ENCODE data around the gene ATAD3B. TPM values are rescaled to one million over a fixed set of nuclear protein-coding genes. Genes with fewer than 3 reads are reported as not detected.

The ATAD3B gene
- total RNA-seq, 4 donors from 2014 or later, result 9.9 to 40.1 (median 24.1) TPM

DNA sequence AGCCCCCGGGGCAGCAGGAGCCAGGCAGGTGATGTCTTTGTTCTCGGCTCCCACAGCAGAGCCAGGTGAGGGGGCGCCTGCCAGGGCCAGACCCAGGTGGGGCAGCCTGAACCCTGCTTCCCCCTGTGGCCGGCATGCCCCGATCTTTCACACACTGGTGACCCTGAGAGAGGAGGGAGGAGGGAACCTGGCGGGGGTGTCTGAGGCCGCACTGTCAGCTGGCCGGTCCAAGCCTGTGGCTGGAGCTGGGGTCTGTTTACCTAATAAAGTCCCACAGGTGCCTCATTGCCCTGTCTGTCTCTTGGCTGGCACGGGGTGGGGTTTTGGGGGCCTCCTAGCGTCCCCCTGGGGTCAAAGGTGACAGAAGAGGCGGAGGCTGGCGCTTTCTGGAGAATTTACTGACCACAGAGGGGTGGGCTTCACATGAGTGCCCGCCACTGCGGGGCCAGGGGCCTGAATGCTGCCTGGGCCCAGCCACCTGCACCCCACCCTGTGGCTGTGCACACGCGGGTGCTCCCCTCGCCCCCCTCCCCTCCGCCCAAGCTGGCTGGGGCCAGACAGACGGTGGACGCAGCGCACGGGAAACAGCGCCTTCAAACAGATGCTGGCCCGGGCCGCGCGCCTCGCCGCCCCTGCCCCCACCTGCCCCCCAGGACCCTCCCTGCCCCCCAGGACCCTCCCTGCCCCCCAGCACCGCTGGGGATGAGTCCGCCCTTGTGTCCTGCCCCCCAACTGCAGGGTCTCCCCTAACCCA lies 63.0 kb downstream of the ATAD3B start:
- WGBS, 2 donors, result 90% methylated on average over 2 to 3 of the region's 31 CpGs
- peaks cover 0 to 4% (median 0%) of the 10 kb centered on the region in 4 donors for H3K27me3 ChIP-seq
- TF ChIP-seq, protein P1, sequence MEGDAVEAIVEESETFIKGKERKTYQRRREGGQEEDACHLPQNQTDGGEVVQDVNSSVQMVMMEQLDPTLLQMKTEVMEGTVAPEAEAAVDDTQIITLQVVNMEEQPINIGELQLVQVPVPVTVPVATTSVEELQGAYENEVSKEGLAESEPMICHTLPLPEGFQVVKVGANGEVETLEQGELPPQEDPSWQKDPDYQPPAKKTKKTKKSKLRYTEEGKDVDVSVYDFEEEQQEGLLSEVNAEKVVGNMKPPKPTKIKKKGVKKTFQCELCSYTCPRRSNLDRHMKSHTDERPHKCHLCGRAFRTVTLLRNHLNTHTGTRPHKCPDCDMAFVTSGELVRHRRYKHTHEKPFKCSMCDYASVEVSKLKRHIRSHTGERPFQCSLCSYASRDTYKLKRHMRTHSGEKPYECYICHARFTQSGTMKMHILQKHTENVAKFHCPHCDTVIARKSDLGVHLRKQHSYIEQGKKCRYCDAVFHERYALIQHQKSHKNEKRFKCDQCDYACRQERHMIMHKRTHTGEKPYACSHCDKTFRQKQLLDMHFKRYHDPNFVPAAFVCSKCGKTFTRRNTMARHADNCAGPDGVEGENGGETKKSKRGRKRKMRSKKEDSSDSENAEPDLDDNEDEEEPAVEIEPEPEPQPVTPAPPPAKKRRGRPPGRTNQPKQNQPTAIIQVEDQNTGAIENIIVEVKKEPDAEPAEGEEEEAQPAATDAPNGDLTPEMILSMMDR (IDR thresholded peaks at IDR 0.05), result no peak
- no peak for TF ChIP-seq POLR2A (IDR thresholded peaks at IDR 0.05)
- peaks cover 0 to 51% (median 2%) of the 10 kb centered on the region in 3 donors for H3K36me3 ChIP-seq
- H3K27ac ChIP-seq, result no peak overlapping the region
- peaks cover 0 to 14% (median 10%) of the 10 kb centered on the region in 3 donors for H3K9me3 ChIP-seq
- peaks cover 7 to 16% (median 8%) of the 10 kb centered on the region in 3 donors for H3K4me1 ChIP-seq
- no peak overlapping the region for H3K4me3 ChIP-seq
- intact Hi-C loops (cut with DNase I), result no loop called here
- no peak for DNase-seq

GRCh38 chr1:1535201-1536018 lies 63.8 kb downstream of the ATAD3B start:
- intact Hi-C loops (cut with DNase I), result no loop called here
- Histone ChIP-seq H3K36me3 (peaks cover 0 to 43% (median 0%) of the 10 kb centered on the region in 3 donors), H3K27me3 (peaks cover 0 to 12% (median 0%) of the 10 kb centered on the region in 4 donors), H3K4me3 (no peak overlapping the region), H3K4me1 (peaks cover 8 to 24% (median 11%) of the 10 kb centered on the region in 3 donors), H3K9me3 (peaks cover 0 to 14% (median 10%) of the 10 kb centered on the region in 3 donors), H3K27ac (no peak overlapping the region)
- no peak for TF ChIP-seq POLR2A (IDR thresholded peaks at IDR 0.05)
- TF ChIP-seq, protein P1 (IDR thresholded peaks at IDR 0.05), result no peak
- 93 to 98% methylated on average over 6 to 15 of the region's 66 CpGs for WGBS, 2 donors
- DNase-seq, result no peak

DNA sequence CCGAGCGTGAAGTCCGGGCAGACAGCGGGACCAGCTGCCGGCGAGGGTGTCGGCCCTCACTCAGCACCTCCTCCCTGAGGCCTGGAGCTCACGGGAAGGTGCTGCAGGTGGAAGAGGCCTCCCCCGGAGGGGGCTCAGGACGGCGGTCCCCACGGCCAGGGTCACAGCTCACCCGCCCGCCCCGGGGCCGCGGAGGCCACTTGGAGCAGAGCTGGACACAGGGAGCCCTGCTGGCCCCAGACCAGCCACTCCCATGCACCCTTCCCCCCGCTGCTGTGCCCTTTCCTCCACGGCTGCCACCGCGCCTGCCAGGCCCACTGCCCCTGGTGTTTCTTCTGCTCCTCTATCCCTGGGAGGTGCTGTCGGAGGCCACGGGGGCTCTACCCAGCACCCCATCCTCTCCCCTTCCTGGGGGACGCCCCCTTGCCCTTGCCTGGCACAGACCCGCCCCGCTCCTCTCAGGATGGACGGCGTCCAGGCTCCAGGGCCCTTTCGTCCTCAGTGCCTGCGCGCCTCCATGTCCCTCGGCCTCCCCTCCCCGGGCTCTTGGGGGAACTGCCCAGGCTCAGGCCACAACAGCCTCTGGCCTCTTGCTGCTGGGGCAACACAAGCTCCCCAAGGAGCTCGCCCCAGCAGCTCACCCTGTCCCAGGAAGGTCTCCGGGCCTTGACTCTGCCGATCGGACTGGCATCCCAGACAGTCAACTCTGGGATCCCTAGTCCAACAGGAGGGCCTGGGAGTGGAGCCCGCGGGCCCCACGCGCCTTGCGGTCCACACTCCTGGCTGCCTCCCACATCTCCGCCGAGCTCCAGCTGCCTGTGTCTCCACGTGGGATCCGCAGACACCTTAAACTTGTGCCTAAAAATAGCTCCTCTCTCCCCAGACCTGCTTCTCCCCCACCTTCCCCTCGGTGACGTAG lies 64.7 kb downstream of the ATAD3B start:
- peaks cover 0 to 12% (median 0%) of the 10 kb centered on the region in 4 donors for H3K27me3 ChIP-seq
- intact Hi-C loops (cut with DNase I), result no loop called here
- H3K9me3 ChIP-seq, result peaks cover 0 to 8% (median 6%) of the 10 kb centered on the region in 3 donors
- WGBS, 2 donors, result 67 to 72% methylated on average over 10 to 12 of the region's 48 CpGs
- H3K36me3 ChIP-seq, result peaks cover under 1 to 41% (median under 1%) of the 10 kb centered on the region in 3 donors
- TF ChIP-seq, protein P1 (IDR thresholded peaks at IDR 0.05), result no peak
- TF ChIP-seq POLR2A (IDR thresholded peaks at IDR 0.05), result no peak
- H3K27ac ChIP-seq, result no peak overlapping the region
- DNase-seq, result no peak
- H3K4me1 ChIP-seq, result peaks cover 14 to 33% (median 17%) of the 10 kb centered on the region in 3 donors
- H3K4me3 ChIP-seq, result no peak overlapping the region

GRCh38 chr1:1536938-1537546 lies 65.5 kb downstream of the ATAD3B start:
- WGBS, 2 donors, result 69 to 80% methylated on average over 1 to 3 of the region's 15 CpGs
- Histone ChIP-seq H3K36me3 (peaks cover 4 to 43% (median 9%) of the 10 kb centered on the region in 3 donors), H3K9me3 (peaks cover 0 to under 1% (median under 1%) of the 10 kb centered on the region in 3 donors), H3K27ac (no peak overlapping the region), H3K4me1 (peaks cover 14 to 40% (median 17%) of the 10 kb centered on the region in 3 donors), H3K4me3 (no peak overlapping the region), H3K27me3 (peaks cover 0 to 12% (median 0%) of the 10 kb centered on the region in 4 donors)
- TF ChIP-seq POLR2A (IDR thresholded peaks at IDR 0.05), result no peak
- TF ChIP-seq, protein P1 (IDR thresholded peaks at IDR 0.05), result no peak
- intact Hi-C loops (cut with DNase I), result no loop called here
- DNase-seq, result no peak

All from esophagus squamous epithelium (tissue), 5 donors.